H7 (cell line): ENCODE results near the gene CDC45. TPM values are rescaled to one million over a fixed set of nuclear protein-coding genes. Genes with fewer than 3 reads are reported as not detected.

Source experiments
- DNase-seq: peaks from one replicate; pipeline ENCODE4 v3.0.0; 2012
- H3K27me3 ChIP-seq: 2 replicates; pipeline ENCODE4 v1.6.0; 2011; ENCODE audit warnings: mild to moderate bottlenecking, low read length; ENCODE audit not compliant: control insufficient read depth, insufficient read depth
- H3K36me3 ChIP-seq: replicated peaks from 2 replicates; pipeline ENCODE4 v1.5.1; 2011; ENCODE audit warnings: low read length; ENCODE audit not compliant: control insufficient read depth, insufficient read depth
- H3K4me3 ChIP-seq: 2 replicates; pipeline ENCODE4 v1.5.1; 2011; ENCODE audit warnings: low read depth, mild to moderate bottlenecking, control low read depth, low read length, moderate library complexity; ENCODE audit not compliant: insufficient read depth
- total RNA-seq: library from RNA; depleted of rRNA; stranded (reverse); fragments of >200 nt; shearing (Covaris generic); gene quantifications from 2 replicates; pipeline ENCODE4 v1.2.3, GENCODE V29; 2014

The CDC45 gene
- total RNA-seq, 1 experiment from 2014 or later, result 35.8 TPM

DNA sequence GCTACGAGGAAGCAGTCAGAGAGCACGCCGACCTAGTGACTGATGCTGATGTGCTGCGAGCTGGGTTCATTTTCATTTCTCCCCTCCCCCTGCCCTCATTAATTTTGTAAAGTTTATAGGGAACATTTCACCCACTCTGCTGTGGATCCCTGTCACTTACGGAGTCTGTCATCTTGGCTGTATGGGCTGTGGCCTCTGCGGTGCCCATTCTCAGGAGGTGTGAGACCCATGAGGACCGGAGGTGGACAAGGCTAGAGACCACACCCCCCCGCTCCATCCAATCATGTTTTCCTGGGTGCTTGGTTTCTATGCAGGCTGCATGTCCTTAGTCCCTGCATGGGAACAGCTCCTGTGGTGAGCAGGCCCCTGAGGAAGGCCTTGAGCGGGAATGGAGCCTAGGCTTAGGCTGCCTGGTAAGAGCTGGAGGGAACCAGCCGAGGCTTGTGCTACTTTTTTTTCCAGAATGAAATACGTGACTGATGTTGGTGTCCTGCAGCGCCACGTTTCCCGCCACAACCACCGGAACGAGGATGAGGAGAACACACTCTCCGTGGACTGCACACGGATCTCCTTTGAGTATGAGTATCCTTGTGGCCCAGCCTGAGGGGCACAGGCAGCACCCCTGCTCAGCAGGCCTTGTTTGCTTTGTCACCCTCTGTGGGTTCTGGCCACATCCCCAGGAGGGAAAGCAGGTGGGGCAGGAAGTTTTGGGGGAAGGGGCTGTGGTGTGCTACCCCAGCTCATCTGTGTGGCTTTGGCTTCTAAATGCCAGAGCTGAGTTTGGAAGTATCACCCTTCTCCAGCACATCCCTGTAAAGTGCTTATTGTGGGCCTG lies 25.4 kb downstream of the CDC45 start:
- Histone ChIP-seq H3K27me3 (no peaks in the 10 kb centered on the region), H3K4me3 (no peak overlapping the region), H3K36me3 (peaks cover 5% of the 10 kb centered on the region)
- no peak for DNase-seq

DNA sequence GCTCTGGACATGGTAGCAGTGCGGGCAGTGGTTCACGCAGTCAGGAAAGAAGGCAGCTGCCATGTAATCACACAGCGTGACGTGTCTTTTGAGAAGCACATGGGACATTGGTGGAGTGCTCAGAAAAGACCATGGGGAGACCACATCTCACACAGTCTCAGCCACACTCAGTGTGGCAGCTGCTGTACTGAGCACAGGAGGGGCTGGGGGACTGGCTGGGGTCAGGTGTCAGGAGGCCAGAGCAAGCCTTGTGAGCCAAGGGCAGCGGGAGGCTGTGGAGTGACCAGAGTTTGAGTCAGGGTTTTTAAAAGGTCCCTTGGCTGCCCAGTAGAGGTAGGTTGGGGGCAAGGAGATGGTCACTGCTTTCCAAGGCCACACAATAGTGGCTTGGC lies 26.0 kb downstream of the CDC45 start:
- Histone ChIP-seq H3K36me3 (peaks cover 5% of the 10 kb centered on the region), H3K4me3 (no peak overlapping the region), H3K27me3 (no peaks in the 10 kb centered on the region)
- DNase-seq, result no peak

GRCh38 chr22:19506212-19506611 lies 26.5 kb downstream of the CDC45 start:
- peaks cover 5% of the 10 kb centered on the region for H3K36me3 ChIP-seq
- no peak overlapping the region for H3K4me3 ChIP-seq
- H3K27me3 ChIP-seq, result no peaks in the 10 kb centered on the region
- DNase-seq, result no peak

GRCh38 chr22:19507534-19507861 lies 27.8 kb downstream of the CDC45 start:
- Histone ChIP-seq H3K27me3 (no peaks in the 10 kb centered on the region), H3K4me3 (no peak overlapping the region), H3K36me3 (peaks cover 6% of the 10 kb centered on the region)
- DNase-seq, result no peak

DNA sequence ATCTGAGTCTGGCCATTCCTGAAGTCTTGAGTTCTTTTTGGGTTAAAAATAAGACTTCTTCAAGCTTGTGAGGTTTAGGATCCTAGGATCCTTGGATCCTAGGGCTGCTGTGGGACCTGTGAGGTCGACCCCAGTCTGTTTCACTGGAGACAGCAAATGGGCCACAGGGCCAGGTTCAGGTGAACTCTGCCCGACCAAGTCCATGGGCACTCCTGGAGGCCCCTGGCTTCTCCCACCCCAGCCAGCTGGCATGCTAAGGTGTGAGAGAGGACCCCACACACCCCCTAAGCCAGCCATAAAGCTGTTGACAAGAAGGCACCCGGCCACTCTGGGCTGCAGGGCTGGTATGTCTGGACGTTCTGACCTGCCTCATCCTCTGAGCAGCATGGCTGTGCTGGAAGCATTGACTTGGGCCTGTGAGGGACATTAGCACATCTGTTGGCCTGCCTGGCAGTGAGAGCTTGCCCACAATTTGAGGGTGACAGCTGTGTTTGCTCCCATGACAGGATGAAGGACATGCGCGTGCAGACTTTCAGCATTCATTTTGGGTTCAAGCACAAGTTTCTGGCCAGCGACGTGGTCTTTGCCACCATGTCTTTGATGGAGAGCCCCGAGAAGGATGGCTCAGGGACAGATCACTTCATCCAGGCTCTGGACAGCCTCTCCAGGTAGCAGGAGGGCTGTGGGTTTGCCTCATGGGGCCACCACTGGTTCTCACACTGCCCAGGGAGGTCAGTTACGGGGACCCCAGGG lies 28.5 kb downstream of the CDC45 start:
- Histone ChIP-seq H3K27me3 (no peaks in the 10 kb centered on the region), H3K36me3 (peaks cover 7% of the 10 kb centered on the region), H3K4me3 (no peak overlapping the region)
- no peak for DNase-seq

DNA sequence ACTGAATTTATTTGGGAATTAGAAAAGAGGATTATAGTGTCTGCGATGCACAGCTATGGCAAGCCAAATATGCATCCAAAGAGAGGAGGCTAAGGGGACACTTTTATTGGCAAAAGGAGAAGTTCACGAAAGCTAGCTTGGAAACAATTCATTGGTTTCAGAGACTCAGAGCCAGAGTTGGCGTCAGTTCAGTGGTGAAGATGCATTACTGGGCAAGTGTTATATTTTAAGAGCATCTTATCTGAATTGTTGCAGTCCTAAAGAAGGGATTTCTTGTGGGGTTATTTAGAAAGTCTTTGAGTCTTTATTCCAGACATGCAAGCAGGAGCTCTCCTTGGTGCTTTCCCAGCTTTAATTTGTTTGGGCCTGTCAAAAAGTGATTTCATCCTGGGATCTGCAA lies 29.5 kb downstream of the CDC45 start:
- DNase-seq, result no peak
- Histone ChIP-seq H3K36me3 (peaks cover 7% of the 10 kb centered on the region), H3K27me3 (no peaks in the 10 kb centered on the region), H3K4me3 (no peak overlapping the region)

DNA sequence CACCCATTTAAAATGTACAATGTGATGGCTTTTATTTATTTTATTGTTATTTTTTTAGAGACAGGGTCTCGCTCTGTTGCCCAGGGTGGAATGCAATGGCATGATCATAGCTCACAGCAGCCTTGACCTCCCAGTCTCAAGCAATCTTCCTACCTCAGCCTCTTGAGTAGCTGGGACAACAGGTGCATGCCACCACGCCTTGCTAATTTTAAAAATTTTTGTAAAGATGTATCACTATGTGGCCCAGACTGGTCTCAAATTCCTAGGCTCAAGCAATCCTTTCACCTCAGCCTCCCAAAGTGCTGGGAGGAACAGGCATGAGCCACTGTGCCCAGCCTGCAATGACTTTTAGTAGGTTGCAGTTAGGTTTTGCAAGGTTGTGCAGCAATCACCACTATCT lies 30.2 kb downstream of the CDC45 start:
- H3K4me3 ChIP-seq, result no peak overlapping the region
- H3K36me3 ChIP-seq, result peaks cover 10% of the 10 kb centered on the region
- DNase-seq, result no peak
- H3K27me3 ChIP-seq, result no peaks in the 10 kb centered on the region

DNA sequence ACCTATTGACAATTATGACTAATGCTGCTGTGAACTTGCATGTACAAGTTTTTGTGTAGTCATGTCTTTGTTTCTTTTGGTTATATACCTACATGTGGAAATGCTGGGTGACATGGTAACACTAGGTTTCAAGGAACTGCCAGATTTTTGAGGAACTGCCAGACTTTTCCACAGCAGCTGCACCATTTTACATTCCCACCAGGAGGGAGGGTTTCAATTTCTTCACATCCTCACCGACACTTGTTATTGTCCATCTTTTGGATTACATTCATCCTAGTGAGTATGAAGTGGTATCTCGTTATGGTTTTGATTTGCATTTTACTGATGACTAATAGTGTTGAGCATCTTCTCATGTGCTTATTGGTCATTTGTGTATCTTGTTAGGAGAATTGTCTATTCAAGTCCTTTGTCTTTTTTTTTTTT lies 31.2 kb downstream of the CDC45 start:
- H3K27me3 ChIP-seq, result no peaks in the 10 kb centered on the region
- DNase-seq, result no peak
- peaks cover 12% of the 10 kb centered on the region for H3K36me3 ChIP-seq
- no peak overlapping the region for H3K4me3 ChIP-seq

DNA sequence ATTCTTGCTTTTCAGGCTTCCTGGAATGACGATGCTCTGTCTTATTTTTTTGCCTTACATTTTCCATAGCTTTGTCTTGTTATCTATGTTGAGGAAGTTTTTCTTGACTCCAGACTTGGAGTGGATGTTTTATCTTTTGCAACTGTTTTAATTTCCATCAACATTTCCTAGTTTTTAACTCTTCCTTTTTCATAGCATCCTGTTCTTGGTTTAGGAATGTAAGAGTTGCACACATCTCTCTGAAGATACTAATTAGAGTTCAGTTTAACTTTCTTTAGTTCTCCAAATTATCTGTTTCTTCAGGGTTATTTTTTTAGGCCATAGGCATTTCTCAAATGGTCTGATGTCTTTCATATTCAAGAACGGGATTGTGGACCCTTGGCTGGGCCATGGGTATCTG lies 34.1 kb downstream of the CDC45 start:
- Histone ChIP-seq H3K27me3 (no peaks in the 10 kb centered on the region), H3K36me3 (peaks cover 11% of the 10 kb centered on the region), H3K4me3 (no peak overlapping the region)
- no peak for DNase-seq

GRCh38 chr22:19514831-19515565 lies 35.3 kb downstream of the CDC45 start:
- DNase-seq, result no peak
- Histone ChIP-seq H3K36me3 (peaks cover 11% of the 10 kb centered on the region), H3K27me3 (no peaks in the 10 kb centered on the region), H3K4me3 (no peak overlapping the region)

- peaks cover 11% of the 10 kb centered on the region for H3K36me3 ChIP-seq
- H3K4me3 ChIP-seq, result no peak overlapping the region
- DNase-seq, result no peak
- H3K27me3 ChIP-seq, result no peaks in the 10 kb centered on the region; the same call in 1 of the 2 replicates
Measured at GRCh38 chr22:19515654-19516377, 36.1 kb downstream of the CDC45 start.

DNA sequence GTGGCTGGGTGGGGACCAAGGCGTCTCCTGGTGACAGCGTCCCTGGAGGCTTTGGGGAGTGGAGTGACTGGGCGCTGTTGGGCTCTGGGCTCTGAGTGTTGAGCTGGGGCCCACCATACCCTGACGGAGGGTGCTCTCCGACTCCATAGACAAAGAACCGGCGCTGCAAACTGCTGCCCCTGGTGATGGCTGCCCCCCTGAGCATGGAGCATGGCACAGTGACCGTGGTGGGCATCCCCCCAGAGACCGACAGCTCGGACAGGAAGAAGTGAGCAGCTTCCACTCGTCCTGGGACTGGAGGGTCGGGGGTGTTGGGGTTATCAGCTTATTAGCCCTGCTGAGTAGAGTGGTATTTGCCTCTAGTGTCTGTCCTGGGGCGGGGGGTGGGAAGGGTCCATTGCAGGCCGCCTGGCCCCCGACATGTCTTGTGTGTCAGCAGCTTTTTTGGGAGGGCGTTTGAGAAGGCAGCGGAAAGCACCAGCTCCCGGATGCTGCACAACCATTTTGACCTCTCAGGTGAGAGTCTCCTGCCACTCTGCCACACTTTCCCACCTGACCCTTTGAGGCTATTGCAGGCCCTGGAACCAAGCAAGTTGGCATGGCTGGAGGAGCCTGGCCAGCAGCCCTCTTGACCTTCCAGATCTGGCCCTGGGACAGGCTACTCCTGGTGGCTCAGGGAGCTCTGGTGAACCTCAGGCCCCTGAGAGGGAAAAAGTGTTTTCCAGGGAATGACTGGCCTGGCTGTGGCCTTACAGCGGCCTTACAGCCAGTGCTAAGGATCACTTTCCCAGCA lies 36.9 kb downstream of the CDC45 start:
- Histone ChIP-seq H3K27me3 (peaks cover under 1% of the 10 kb centered on the region), H3K36me3 (peaks cover 11% of the 10 kb centered on the region), H3K4me3 (no peak overlapping the region)
- DNase-seq, result no peak

GRCh38 chr22:19517171-19517500 lies 37.4 kb downstream of the CDC45 start:
- Histone ChIP-seq H3K36me3 (peaks cover 11% of the 10 kb centered on the region), H3K4me3 (no peak overlapping the region), H3K27me3 (peaks cover 3% of the 10 kb centered on the region)
- no peak for DNase-seq
